Measurements from ENCODE around the gene OSBPL10. TPM values are rescaled to one million over a fixed set of nuclear protein-coding genes. Genes with fewer than 3 reads are reported as not detected.

The OSBPL10 gene
- total RNA-seq, 1 experiment from 2014 or later, result 2.3 TPM

- Histone ChIP-seq H3K9me3 (ENCODE audit: low read depth, low read length, poor library complexity, severe bottlenecking) (no peaks in the 10 kb centered on the region), H3K27ac (ENCODE audit: low read depth, low read length, poor library complexity, severe bottlenecking) (no peak overlapping the region), H3K4me1 (ENCODE audit: insufficient read depth, low read length, poor library complexity, severe bottlenecking) (no peaks in the 10 kb centered on the region), H3K36me3 (ENCODE audit: insufficient read depth, low read length, poor library complexity, severe bottlenecking) (no peaks in the 10 kb centered on the region), H3K27me3 (replicated peaks; ENCODE audit: insufficient read depth, low read depth, low read length, poor library complexity) (no peaks in the 10 kb centered on the region), H3K4me3 (ENCODE audit: low read depth, low read length, poor library complexity, severe bottlenecking) (no peak overlapping the region)
- CTCF ChIA-PET, result no interaction called here
- intact Hi-C loops (cut with micrococcal nuclease; ENCODE audit: unreplicated experiment), result no loop called here
- POLR2A ChIA-PET (ENCODE audit: low non-redundant PET), result no interaction called here
- TF ChIP-seq EZH2 (IDR thresholded peaks at IDR 0.05; ENCODE audit: borderline replicate concordance, low read depth, low read length, poor library complexity, severe bottlenecking), result no peak
- TF ChIP-seq, protein P1, sequence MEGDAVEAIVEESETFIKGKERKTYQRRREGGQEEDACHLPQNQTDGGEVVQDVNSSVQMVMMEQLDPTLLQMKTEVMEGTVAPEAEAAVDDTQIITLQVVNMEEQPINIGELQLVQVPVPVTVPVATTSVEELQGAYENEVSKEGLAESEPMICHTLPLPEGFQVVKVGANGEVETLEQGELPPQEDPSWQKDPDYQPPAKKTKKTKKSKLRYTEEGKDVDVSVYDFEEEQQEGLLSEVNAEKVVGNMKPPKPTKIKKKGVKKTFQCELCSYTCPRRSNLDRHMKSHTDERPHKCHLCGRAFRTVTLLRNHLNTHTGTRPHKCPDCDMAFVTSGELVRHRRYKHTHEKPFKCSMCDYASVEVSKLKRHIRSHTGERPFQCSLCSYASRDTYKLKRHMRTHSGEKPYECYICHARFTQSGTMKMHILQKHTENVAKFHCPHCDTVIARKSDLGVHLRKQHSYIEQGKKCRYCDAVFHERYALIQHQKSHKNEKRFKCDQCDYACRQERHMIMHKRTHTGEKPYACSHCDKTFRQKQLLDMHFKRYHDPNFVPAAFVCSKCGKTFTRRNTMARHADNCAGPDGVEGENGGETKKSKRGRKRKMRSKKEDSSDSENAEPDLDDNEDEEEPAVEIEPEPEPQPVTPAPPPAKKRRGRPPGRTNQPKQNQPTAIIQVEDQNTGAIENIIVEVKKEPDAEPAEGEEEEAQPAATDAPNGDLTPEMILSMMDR (conservative IDR thresholded peaks at IDR 0.05; ENCODE audit: low read depth, low read length), result no peak
- no peak for DNase-seq (ENCODE audit: low spot score)
- BruUV-seq (replicated peaks), result no TSS peak
These were observed 60.8 kb downstream of the OSBPL10 start for GRCh38 chr3:31920310-31920709.

DNA sequence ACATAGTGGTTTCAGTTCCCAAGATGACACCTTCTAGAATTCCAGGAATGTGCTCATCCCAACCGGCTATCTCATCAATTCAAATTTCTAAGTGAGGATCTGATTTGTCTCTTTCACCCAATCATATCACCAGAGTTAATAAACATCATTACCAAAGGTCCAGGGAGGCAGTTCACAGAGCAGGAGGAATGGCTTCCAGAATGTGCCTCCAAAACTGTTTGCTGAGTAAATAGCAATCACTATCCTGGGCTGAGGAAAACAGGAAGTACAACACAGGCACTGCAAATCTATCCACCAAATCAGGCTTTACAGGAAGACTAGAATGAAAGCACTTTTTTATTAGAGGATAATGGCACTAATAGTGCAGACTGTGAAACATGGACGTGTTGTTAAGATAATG is 61.5 kb downstream of the OSBPL10 start:
- ChIA-PET CTCF (no interaction called here), POLR2A (ENCODE audit: low non-redundant PET) (no interaction called here)
- no peaks in the 10 kb centered on the region for H3K4me1 ChIP-seq (ENCODE audit: insufficient read depth, low read length, poor library complexity, severe bottlenecking)
- H3K27ac ChIP-seq (ENCODE audit: low read depth, low read length, poor library complexity, severe bottlenecking), result no peak overlapping the region
- TF ChIP-seq, protein P1 (conservative IDR thresholded peaks at IDR 0.05; ENCODE audit: low read depth, low read length), result no peak
- TF ChIP-seq EZH2 (IDR thresholded peaks at IDR 0.05; ENCODE audit: borderline replicate concordance, low read depth, low read length, poor library complexity, severe bottlenecking), result no peak
- no peaks in the 10 kb centered on the region for H3K36me3 ChIP-seq (ENCODE audit: insufficient read depth, low read length, poor library complexity, severe bottlenecking)
- H3K4me3 ChIP-seq (ENCODE audit: low read depth, low read length, poor library complexity, severe bottlenecking), result no peak overlapping the region
- H3K27me3 ChIP-seq (replicated peaks; ENCODE audit: insufficient read depth, low read depth, low read length, poor library complexity), result no peaks in the 10 kb centered on the region
- no peak for DNase-seq (ENCODE audit: low spot score)
- intact Hi-C loops (cut with micrococcal nuclease; ENCODE audit: unreplicated experiment), result no loop called here
- BruUV-seq (replicated peaks), result no TSS peak
- no peaks in the 10 kb centered on the region for H3K9me3 ChIP-seq (ENCODE audit: low read depth, low read length, poor library complexity, severe bottlenecking)

DNA sequence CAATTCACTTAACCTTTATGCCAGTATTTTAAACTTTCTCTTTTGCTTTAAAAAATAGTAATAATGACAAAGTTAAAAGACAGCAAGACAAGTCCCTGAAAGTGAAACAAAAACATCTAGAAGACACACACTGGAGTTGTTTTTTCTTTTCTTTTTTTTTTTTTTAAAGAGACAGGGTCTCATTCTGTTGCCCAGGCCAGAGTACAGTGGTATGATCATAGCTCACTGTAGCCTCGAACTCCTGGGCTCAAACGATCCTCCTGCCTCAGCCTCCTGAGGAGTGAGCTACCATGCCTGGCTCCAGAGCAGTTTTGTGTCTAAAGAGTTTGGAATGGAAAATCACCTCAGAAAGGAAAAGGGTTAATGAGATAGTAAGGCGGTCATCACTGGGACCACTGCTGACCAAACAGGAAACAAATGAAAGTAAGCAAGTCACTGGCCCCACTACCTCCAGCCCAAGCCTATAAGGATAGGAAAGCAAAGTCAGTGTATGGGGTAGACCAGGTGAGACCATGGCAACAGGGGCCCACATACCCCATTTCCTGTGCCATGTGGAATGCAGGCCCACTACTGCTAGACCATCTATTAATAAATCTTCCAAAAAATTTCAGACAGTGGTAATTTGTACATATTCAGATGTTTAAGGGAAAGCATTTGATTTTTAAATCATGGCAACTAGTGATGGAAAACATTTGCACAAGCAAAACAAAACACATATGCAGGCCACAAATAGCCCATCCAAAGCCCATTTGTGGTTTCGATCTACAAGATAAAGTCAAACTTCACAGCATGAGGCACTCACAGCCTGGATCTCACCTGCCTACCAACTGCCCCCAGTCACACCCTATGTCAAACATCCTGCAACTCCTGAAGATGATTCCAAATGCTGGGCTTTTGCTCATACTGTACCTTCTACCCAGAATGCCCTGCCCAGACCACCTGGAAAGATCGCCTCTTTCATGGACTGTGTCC is 62.6 kb downstream of the OSBPL10 start:
- no peak for TF ChIP-seq EZH2 (IDR thresholded peaks at IDR 0.05; ENCODE audit: borderline replicate concordance, low read depth, low read length, poor library complexity, severe bottlenecking)
- TF ChIP-seq, protein P1 (conservative IDR thresholded peaks at IDR 0.05; ENCODE audit: low read depth, low read length), result no peak
- Histone ChIP-seq H3K27me3 (replicated peaks; ENCODE audit: insufficient read depth, low read depth, low read length, poor library complexity) (no peaks in the 10 kb centered on the region), H3K4me1 (ENCODE audit: insufficient read depth, low read length, poor library complexity, severe bottlenecking) (no peaks in the 10 kb centered on the region), H3K9me3 (ENCODE audit: low read depth, low read length, poor library complexity, severe bottlenecking) (no peaks in the 10 kb centered on the region), H3K4me3 (ENCODE audit: low read depth, low read length, poor library complexity, severe bottlenecking) (no peak overlapping the region), H3K36me3 (ENCODE audit: insufficient read depth, low read length, poor library complexity, severe bottlenecking) (no peaks in the 10 kb centered on the region), H3K27ac (ENCODE audit: low read depth, low read length, poor library complexity, severe bottlenecking) (no peak overlapping the region)
- intact Hi-C loops (cut with micrococcal nuclease; ENCODE audit: unreplicated experiment), result no loop called here
- ChIA-PET CTCF (no interaction called here), POLR2A (ENCODE audit: low non-redundant PET) (no interaction called here)
- no peak for DNase-seq (ENCODE audit: low spot score)
- BruUV-seq (replicated peaks), result no TSS peak
